Ascending aorta (tissue), 2 donors: ENCODE measurements around the gene MLLT10. TPM values are rescaled to one million over a fixed set of nuclear protein-coding genes. Genes with fewer than 3 reads are reported as not detected.

ENCODE experiments used
- DNase-seq, 2 donors: peaks; one replicate each; pipeline ENCODE4 v3.0.0-alpha.2; 2019; ENCODE audit warnings: low spot score in 2 of 2
- H3K27ac ChIP-seq, 2 donors: fragments of 200-600 bp; sonication (generic); one replicate each; pipeline ENCODE4 v1.5.1; 2016 to 2017; ENCODE audit warnings: mild to moderate bottlenecking in 1 of 2
- H3K27me3 ChIP-seq: fragments of 200-600 bp; sonication (generic); one replicate; pipeline ENCODE4 v1.5.1; 2017
- H3K36me3 ChIP-seq, 2 donors: fragments of 200-600 bp; sonication (generic); one replicate each; pipeline ENCODE4 v1.5.1; 2016
- H3K4me1 ChIP-seq, 2 donors: fragments of 200-600 bp; sonication (generic); one replicate each; pipeline ENCODE4 v1.5.1; 2016 to 2017; ENCODE audit warnings: mild to moderate bottlenecking in 1 of 2
- H3K4me3 ChIP-seq, 2 donors: fragments of 200-600 bp; sonication (generic); one replicate each; pipeline ENCODE4 v1.5.1; 2016 to 2017; ENCODE audit warnings: mild to moderate bottlenecking in 1 of 2
- H3K9me3 ChIP-seq, 2 donors: fragments of 200-600 bp; sonication (generic); one replicate each; pipeline ENCODE4 v1.5.1; 2016
- intact Hi-C: fragments of 100-400 bp; cut with DNase I; formaldehyde crosslinking; loops from one replicate; pipeline ENCODE4 v1.15.1; 2023
- total RNA-seq: library from RNA; depleted of rRNA; stranded (reverse); fragments of >200 nt; gene quantifications from one replicate; pipeline ENCODE4 v1.1.0, GENCODE V29; 2016
- TF ChIP-seq, protein P1 (sequence below), 3 experiments: fragments of 200-600 bp in 2 of 3; fragments of 450-650 bp in 1 of 3; sonication (generic) in 2 of 3; IDR thresholded peaks; one replicate each; pipeline ENCODE4 v1.5.1; 2016 to 2019; ENCODE audit warnings: antibody characterized with exemption in 3 of 3, mild to moderate bottlenecking in 1 of 3, moderate library complexity in 1 of 3

MLLT10 gene
- total RNA-seq, 1 donor from 2014 or later, result 16.3 TPM

DNA sequence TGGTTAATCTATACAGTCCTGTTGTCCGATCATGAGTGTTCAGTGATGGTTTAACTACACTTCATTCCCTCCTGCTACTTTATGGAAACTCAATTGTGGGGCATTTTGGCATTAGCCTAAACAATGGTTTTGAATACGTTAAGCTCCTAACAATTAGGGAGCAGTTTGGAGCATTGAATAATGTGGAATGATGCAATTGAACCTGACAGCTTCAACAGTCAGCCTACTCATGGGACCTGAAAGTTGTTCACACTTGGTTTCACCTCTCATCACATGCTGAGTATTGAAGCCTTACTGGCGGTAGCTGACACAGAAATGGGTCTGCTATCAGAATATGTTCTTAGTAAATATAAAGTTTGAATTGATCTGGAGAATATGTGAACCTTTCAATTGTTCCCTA lies 186.1 kb downstream of the MLLT10 start:
- TF ChIP-seq, protein P1, sequence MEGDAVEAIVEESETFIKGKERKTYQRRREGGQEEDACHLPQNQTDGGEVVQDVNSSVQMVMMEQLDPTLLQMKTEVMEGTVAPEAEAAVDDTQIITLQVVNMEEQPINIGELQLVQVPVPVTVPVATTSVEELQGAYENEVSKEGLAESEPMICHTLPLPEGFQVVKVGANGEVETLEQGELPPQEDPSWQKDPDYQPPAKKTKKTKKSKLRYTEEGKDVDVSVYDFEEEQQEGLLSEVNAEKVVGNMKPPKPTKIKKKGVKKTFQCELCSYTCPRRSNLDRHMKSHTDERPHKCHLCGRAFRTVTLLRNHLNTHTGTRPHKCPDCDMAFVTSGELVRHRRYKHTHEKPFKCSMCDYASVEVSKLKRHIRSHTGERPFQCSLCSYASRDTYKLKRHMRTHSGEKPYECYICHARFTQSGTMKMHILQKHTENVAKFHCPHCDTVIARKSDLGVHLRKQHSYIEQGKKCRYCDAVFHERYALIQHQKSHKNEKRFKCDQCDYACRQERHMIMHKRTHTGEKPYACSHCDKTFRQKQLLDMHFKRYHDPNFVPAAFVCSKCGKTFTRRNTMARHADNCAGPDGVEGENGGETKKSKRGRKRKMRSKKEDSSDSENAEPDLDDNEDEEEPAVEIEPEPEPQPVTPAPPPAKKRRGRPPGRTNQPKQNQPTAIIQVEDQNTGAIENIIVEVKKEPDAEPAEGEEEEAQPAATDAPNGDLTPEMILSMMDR (IDR thresholded peaks at IDR 0.05), result no peak
- Histone ChIP-seq H3K27ac (no peak overlapping the region), H3K4me1 (peaks cover 3 to 5% of the 10 kb centered on the region in 2 donors), H3K36me3 (peaks cover 2 to 13% of the 10 kb centered on the region in 2 donors), H3K27me3 (no peaks in the 10 kb centered on the region), H3K9me3 (no peaks in the 10 kb centered on the region), H3K4me3 (no peak overlapping the region)
- no peak for DNase-seq
- intact Hi-C loops, result no loop called here

DNA sequence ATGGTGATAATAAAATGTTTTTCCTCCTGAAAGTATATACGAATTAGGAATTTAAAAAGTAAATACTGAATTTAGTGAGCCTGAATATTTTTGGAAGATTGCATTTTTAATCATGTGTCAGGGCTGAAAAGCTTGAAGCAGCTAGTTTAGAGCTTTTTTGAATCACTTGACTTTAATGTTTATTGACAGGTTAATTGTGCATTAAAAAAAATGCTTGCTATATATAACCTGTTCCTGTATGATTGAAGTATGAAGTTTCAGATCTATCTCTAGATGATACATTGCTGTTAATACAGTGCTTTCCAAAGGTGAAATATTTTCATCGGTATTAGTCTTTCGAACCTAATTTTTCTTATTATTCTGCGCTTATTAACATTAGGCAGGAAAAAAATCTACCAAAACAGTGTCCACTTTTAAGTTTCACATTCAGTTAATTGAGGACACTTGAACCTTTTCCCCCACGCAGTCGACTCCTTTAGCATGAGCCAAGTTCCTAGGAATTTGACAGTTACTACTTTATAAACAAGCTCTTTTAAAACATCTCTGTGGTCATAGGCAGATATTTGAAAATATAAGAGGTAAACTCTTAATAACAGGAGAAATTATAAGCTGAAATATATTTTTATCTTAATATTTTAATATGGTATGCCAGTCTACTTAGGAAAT lies 187.1 kb downstream of the MLLT10 start:
- no peak for DNase-seq

DNA sequence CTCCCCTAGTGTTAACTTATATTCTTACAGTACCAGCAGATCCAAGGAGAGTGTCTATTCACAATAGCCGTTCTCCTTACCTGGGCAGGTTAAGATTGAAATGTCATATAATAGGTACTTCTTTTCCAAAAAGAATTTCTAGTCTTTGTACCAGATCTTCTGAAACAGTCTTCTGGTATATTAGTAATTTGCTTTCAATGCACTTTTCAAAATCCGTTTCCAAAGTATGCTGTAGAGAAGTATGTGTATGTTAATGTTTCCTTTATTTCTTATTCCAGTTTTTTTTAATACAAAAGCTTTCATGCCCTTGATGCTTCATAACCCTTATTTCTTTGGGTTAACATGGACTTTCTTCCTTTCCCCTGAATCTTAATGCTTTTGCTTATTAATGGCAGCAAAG lies 188.2 kb downstream of the MLLT10 start:
- Histone ChIP-seq H3K4me1 (peaks cover 3 to 9% of the 10 kb centered on the region in 2 donors), H3K9me3 (no peaks in the 10 kb centered on the region), H3K27ac (no peak overlapping the region), H3K27me3 (no peaks in the 10 kb centered on the region), H3K36me3 (peaks cover 0 to 3% of the 10 kb centered on the region in 2 donors), H3K4me3 (no peak overlapping the region)
- TF ChIP-seq, protein P1 (IDR thresholded peaks at IDR 0.05), result no peak
- intact Hi-C loops, result no loop called here
- DNase-seq, result no peak

More for the DNA sequence above, 187.1 kb downstream of the MLLT10 start:
- Histone ChIP-seq H3K27me3 (no peaks in the 10 kb centered on the region), H3K27ac (no peak overlapping the region), H3K4me1 (peaks cover 3 to 9% of the 10 kb centered on the region in 2 donors), H3K36me3 (peaks cover 0 to 4% of the 10 kb centered on the region in 2 donors), H3K9me3 (no peaks in the 10 kb centered on the region), H3K4me3 (no peak overlapping the region)
- intact Hi-C loops, result no loop called here
- TF ChIP-seq, protein P1 (IDR thresholded peaks at IDR 0.05), result no peak

DNA sequence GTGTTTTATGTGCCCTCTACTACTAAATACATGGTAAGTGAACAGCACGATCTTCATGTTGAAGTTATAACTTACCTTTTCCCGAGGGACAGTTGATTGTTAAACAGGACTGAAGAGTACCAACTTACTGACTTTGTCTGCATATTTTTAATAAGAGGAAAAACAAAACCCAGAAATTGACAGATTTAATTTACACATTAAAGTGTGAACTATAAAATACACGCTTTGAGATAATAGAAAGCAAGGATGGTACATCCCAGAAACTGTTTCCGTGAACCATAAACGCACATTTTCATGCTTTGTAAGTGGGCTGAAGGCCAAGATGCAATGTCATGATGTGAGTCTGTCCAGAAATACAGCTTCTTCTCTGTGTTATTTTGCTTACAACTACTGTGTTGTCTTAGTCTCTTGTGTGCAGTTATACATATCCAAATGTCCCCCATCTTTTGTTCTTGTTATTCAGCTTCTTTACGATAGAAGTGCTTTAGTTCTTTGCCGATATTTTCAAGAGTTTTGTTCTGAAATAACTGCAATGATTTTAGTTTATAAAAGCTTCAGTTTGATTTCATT lies 190.1 kb downstream of the MLLT10 start:
- Histone ChIP-seq H3K4me1 (peaks cover 3 to 9% of the 10 kb centered on the region in 2 donors), H3K4me3 (no peak overlapping the region), H3K27me3 (no peaks in the 10 kb centered on the region), H3K27ac (no peak overlapping the region), H3K36me3 (no peaks in the 10 kb centered on the region), H3K9me3 (no peaks in the 10 kb centered on the region)
- no peak for DNase-seq
- TF ChIP-seq, protein P1 (IDR thresholded peaks at IDR 0.05), result no peak
- intact Hi-C loops, result no loop called here

DNA sequence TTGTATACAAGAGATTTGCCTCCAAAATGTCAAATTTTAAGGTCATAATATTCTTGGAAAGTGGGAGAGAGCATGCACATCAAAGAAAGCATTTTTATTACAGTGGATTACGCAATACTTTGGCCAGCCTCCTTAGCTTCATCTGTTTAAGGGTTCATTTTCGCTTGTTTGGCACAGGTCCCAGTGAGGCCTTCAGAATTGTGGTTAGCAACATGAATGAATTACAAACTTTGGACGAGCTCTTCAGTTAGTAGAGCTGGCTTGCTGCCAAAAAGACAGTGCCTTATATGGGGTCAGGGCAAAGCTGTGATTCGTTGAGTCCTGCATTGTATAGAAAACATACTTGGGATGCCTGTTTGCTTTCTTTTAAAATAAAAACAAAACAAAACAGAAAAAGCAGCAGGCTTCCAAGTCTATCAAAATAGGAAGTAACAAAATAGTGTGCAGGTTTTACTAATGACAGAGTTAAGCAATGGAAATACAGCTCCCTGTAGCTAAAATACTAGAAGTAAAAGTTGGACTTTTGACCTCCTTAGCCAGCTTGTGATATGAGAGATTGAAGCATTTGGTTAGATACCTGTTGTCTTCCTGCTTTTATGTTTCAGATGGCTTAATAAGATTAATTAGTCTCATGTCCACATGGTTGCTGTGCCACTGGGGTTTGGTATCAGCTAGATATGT lies 190.8 kb downstream of the MLLT10 start:
- no peaks in the 10 kb centered on the region for H3K27me3 ChIP-seq
- H3K27ac ChIP-seq, result no peak overlapping the region
- H3K4me1 ChIP-seq, result peaks cover 3 to 9% of the 10 kb centered on the region in 2 donors
- H3K36me3 ChIP-seq, result no peaks in the 10 kb centered on the region
- no peaks in the 10 kb centered on the region for H3K9me3 ChIP-seq
- TF ChIP-seq, protein P1 (IDR thresholded peaks at IDR 0.05), result no peak
- H3K4me3 ChIP-seq, result no peak overlapping the region
- peak; percentile 55 to 91 for DNase-seq
- intact Hi-C loops, result no loop called here
